Rectal smooth muscle tissue (tissue), 1 donor: ENCODE measurements around the gene RIMBP3B.
"Not testable (repeated sequence)": the region's sequence is repeated elsewhere in the genome, so short reads cannot be mapped to it uniquely, and the experiment has no call there.

Experiments
- H3K27ac ChIP-seq: one replicate; pipeline ENCODE4 v1.7.0; 2013; ENCODE audit warnings: low read depth, low read length, inconsistent platforms
- H3K27me3 ChIP-seq: one replicate; pipeline ENCODE4 v1.7.0; 2013; ENCODE audit warnings: low read length; ENCODE audit not compliant: control insufficient read depth, insufficient read depth
- H3K36me3 ChIP-seq: one replicate; pipeline ENCODE4 v1.7.0; 2013; ENCODE audit warnings: low read length; ENCODE audit not compliant: control insufficient read depth, insufficient read depth
- H3K4me1 ChIP-seq: one replicate; pipeline ENCODE4 v1.7.0; 2013; ENCODE audit warnings: low read length; ENCODE audit not compliant: control insufficient read depth, insufficient read depth
- H3K4me3 ChIP-seq: one replicate; pipeline ENCODE4 v1.7.0; 2013; ENCODE audit warnings: low read length
- H3K9ac ChIP-seq: one replicate; pipeline ENCODE4 v1.7.0; 2013; ENCODE audit warnings: low read length

RIMBP3B gene

GRCh38 chr22:21390013-21390412, 6.5 kb downstream of the RIMBP3B start:
- H3K4me1 ChIP-seq, H3K4me3 ChIP-seq, H3K9ac ChIP-seq, H3K36me3 ChIP-seq, H3K27ac ChIP-seq, H3K27me3 ChIP-seq: not testable (repeated sequence)

GRCh38 chr22:21394613-21395012, 11.1 kb downstream of the RIMBP3B start:
- H3K36me3 ChIP-seq, H3K27ac ChIP-seq, H3K4me3 ChIP-seq, H3K9ac ChIP-seq, H3K27me3 ChIP-seq, H3K4me1 ChIP-seq: not testable (repeated sequence)

DNA sequence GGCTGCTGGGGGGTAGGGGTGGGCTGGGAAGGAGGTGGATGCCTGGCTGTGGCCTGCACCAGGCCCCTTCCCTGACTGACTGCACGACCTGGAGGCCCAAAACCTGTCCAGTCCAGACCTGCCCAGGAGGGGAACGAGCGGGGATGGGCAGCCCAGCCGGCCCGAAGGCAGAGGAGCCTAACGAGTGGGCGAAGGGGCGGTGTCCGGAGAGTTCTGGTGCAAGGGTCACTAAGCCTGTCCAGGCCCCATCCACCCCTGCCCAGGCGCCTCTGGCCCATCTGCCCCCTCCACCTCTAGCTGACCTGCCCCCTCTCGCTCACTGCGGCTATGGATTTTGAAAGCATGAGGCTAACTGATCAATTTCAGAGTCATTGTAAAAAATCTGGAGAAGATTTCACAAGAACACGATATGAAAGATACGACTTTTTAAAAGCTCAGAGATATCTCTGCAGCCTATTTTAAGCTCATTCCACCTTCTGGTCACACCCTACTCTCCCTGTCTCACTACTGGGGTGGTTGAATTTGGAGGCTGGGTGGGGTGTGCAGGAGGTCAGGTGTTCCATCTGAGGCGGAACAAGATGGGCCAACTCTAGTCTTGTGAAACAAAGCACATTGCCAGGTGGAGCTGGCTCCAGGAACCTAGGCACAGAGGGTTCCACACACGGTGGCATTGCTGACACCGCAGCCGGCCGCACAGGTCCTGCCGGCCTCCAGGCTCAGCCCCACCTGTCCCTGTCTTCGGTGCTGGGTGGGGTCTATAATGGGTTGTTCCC, 17.8 kb downstream of the RIMBP3B start:
- not testable (repeated sequence) for H3K4me1 ChIP-seq, H3K36me3 ChIP-seq, H3K27me3 ChIP-seq, H3K9ac ChIP-seq, H3K4me3 ChIP-seq, H3K27ac ChIP-seq

- not testable (repeated sequence) for H3K9ac ChIP-seq, H3K27me3 ChIP-seq, H3K4me3 ChIP-seq, H3K4me1 ChIP-seq, H3K27ac ChIP-seq, H3K36me3 ChIP-seq
Observed at GRCh38 chr22:21402763-21403314, 19.3 kb downstream of the RIMBP3B start.

DNA sequence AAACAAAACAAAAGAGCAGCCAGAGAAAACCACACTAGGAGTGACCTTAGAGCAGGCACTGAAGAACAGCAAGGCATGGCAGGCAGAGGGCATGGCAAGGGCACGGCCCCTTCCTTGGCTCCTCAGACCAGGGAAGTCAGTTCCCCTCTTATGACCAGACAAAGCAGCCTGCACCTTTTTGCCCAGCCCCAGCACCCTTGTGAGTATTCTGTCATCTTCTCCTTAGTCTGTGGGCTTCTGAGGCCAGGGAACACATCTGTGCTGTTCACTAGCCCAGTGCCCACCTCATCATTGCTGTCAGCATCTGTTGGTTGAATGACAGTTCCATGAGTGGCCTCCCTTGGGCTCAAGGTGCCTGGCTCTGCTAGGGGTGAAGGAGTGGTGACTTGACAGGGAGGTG, 23.6 kb downstream of the RIMBP3B start:
- H3K9ac ChIP-seq, H3K27ac ChIP-seq, H3K4me1 ChIP-seq, H3K36me3 ChIP-seq, H3K4me3 ChIP-seq, H3K27me3 ChIP-seq: not testable (repeated sequence)

DNA sequence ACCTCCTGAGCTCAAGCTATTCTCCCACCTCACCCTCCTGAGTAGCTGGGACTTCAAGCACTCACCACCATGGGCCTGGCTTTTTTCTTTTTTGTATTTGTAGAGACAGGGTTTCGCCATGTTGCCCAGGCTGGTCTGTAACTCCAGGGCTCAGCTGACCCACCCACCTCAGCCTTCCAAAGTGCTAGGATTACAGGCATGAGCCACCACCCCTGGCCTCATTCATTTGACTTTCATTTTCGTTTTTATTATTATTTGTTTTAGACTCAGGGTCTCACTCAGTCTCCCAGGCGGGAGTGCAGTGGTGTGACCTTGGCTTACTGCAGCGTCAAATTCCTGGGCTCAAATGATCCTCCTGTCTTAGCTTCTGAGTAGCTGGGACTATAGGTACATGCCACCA, 24.2 kb downstream of the RIMBP3B start:
- not testable (repeated sequence) for H3K4me1 ChIP-seq, H3K36me3 ChIP-seq, H3K27me3 ChIP-seq, H3K4me3 ChIP-seq, H3K27ac ChIP-seq, H3K9ac ChIP-seq

GRCh38 chr22:21416375-21416774, 32.8 kb downstream of the RIMBP3B start:
- not testable (repeated sequence) for H3K36me3 ChIP-seq, H3K27ac ChIP-seq, H3K4me3 ChIP-seq, H3K4me1 ChIP-seq, H3K9ac ChIP-seq, H3K27me3 ChIP-seq

DNA sequence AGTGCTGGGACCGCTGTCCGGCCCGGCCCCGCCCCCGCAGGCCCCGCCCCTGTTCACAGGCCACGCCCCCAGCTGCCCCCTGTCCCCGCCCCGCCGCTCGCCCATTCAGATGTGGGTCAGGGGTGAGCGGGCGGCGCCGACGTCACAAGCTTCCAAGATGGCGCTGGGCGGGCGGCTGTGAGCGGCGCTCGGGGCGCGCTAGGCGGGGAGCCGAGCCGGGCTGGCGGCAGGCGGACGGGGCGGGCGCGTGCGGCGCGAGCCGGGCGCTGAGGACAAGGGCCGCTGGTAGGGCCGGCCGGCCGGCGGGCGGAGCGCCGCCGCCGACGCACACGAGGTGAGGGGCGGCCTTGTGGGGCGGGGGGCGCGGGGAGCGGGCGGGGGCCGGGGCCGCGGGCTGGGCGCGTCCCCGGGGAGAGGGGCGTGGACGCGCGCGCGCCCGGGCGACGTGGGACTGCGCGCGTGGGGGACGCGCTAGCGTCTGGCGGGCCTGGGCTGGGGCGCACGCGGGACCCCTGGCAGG, 33.7 kb downstream of the RIMBP3B start, which contains the start of gene HIC2:
HIC2 (plus strand) TSS at position 145 of the 520 bp plus-strand sequence. CDS start 25,461 bp downstream, outside the sequence.
- H3K36me3 ChIP-seq, H3K4me3 ChIP-seq, H3K27me3 ChIP-seq, H3K9ac ChIP-seq, H3K4me1 ChIP-seq, H3K27ac ChIP-seq: not testable (repeated sequence)

DNA sequence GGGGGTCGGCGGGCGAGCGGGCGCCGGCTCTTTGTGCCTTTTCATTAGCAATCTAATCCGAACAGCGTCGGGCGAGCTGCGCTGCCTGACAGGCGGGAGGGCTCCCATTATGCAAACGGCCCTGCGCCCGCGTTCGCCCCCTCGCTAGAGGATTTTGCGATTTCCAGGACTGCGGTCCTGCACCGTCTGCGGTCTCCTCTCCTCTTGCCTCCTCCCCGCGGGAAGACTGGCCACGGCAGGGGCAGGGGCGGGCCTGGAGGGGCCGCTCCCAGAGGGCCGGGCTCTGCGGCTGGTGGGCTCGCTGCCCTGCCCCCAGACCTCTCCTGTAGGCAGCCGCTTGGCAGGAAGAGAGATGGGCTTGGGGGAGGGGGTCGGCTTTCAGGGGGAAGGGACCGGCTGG, 34.3 kb downstream of the RIMBP3B start:
- not testable (repeated sequence) for H3K27ac ChIP-seq, H3K4me3 ChIP-seq, H3K9ac ChIP-seq, H3K36me3 ChIP-seq, H3K4me1 ChIP-seq, H3K27me3 ChIP-seq

- H3K36me3 ChIP-seq, H3K4me3 ChIP-seq, H3K27ac ChIP-seq, H3K4me1 ChIP-seq, H3K9ac ChIP-seq, H3K27me3 ChIP-seq: not testable (repeated sequence)
Observed at GRCh38 chr22:21418974-21419638, 35.6 kb downstream of the RIMBP3B start.

- not testable (repeated sequence) for H3K9ac ChIP-seq, H3K27me3 ChIP-seq, H3K27ac ChIP-seq, H3K4me1 ChIP-seq, H3K36me3 ChIP-seq, H3K4me3 ChIP-seq
Observed at GRCh38 chr22:21420180-21420763, 36.7 kb downstream of the RIMBP3B start.

GRCh38 chr22:21424084-21424709, 40.6 kb downstream of the RIMBP3B start:
- not testable (repeated sequence) for H3K4me3 ChIP-seq

More at GRCh38 chr22:21424084-21424709, 40.6 kb downstream of the RIMBP3B start:
- not testable (repeated sequence) for H3K36me3 ChIP-seq, H3K27ac ChIP-seq, H3K9ac ChIP-seq, H3K27me3 ChIP-seq, H3K4me1 ChIP-seq
